GM18498 (cell line): ENCODE measurements around the gene USP10.

Source experiments
- ATAC-seq: cut with Tn5 transposase; IDR thresholded peaks from one replicate; pipeline ENCODE4 v1.9.1; 2021; ENCODE audit warnings: mild to moderate bottlenecking, moderate library complexity; ENCODE audit not compliant: unreplicated experiment

Gene USP10, protein sequence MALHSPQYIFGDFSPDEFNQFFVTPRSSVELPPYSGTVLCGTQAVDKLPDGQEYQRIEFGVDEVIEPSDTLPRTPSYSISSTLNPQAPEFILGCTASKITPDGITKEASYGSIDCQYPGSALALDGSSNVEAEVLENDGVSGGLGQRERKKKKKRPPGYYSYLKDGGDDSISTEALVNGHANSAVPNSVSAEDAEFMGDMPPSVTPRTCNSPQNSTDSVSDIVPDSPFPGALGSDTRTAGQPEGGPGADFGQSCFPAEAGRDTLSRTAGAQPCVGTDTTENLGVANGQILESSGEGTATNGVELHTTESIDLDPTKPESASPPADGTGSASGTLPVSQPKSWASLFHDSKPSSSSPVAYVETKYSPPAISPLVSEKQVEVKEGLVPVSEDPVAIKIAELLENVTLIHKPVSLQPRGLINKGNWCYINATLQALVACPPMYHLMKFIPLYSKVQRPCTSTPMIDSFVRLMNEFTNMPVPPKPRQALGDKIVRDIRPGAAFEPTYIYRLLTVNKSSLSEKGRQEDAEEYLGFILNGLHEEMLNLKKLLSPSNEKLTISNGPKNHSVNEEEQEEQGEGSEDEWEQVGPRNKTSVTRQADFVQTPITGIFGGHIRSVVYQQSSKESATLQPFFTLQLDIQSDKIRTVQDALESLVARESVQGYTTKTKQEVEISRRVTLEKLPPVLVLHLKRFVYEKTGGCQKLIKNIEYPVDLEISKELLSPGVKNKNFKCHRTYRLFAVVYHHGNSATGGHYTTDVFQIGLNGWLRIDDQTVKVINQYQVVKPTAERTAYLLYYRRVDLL

DNA sequence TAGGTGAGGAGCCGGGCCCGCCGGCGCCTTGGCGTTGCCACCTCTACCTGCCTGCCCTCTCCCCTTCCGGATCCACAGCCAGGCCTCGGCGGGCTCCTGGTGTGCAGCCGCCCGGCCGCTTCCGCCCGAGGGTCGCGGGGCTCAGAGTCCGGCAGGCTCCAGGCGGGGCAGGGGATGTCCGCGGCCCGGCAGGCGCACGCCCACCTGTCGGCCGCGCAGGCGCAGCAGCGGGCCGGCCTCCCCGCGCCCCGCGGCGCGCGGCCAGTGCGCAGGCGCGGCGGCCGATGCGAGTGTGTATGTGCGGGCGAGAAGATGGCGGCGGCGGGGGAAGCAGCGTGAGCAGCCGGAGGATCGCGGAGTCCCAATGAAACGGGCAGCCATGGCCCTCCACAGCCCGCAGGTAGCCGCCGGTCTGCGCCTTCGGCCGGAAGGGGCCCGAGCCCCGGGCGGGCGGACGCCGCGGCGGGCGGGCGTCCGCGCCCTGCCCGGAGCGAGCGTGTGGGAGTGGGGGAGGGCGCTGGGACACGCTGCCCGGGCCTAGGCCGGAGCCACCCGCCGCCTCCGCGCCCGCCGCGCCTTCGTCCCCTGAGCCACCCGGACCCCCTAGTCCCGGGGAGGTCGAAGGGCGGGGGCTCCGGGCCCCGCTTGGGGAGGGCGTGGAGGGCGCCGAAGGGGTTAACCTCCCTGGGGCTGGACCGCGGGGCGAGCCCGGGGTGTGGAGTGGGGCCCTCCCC lies at the start of gene USP10:
Gene USP10 (plus strand): TSS at position 289 of the 734 bp plus-strand sequence. CDS start 91 bp downstream, at position 380.
- ATAC-seq: peak; percentile 79

DNA sequence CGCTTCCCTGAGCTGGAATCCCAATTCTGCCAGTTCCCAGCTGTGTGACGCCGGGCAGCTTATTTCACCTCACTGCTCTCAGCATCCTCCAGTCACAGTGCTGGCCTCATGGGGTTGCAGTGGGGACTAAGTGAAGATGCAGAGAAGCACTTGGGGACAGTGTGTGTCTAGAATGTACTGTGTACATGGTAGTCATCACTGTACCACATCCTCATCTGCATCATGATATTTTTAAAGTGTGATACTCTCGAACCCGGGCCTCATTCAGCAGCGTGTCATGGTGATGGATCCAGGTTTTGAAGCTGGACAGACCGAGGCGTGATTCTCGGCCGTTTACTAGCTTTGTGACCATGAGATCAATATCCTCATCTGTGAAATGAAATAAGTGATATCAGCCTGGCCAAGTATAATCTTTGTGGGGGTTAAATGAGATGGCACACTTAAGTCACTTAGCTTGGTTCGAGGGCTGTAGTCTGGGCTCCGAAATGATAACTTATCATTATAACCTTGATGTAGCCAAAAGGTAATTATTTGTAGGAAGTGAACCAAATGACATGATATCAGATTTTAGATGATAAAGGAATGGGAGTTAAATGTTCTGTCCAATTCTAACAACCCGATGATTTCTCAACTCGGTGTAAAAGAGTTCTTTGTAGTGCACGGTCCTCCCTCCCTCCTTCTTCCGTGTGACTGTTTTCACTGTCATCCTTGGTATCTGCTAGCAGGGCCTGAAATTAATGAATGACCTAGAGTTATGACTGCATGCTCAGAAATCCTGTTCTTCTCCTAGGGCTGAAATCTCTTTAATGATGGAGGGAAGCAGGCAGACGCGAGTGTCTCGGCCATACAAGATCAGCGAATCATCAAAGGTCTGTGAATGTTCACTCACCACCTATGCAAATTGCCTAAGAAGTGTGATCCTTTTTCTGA lies 49.5 kb upstream of the USP10 start:
- no peak for ATAC-seq

DNA sequence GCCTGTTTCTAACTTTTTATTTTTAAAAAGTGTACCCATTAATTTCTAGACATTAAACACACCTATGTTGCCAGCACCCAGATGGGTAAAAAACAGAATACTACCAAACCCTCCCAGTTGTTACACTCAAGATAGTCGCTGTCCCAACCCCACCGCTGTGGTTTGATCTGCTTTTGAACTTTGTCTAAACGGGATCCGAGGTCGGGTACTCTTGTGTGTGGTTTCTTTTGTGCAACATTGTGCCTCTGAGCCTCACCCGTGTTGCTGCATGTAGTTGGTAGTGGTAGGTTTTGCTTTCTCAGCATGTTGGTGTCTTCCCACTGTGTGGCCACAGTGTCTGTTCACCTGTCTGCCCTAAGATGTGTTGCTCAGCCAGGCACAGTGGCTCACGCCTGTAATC lies 47.2 kb upstream of the USP10 start:
- ATAC-seq: no peak

DNA sequence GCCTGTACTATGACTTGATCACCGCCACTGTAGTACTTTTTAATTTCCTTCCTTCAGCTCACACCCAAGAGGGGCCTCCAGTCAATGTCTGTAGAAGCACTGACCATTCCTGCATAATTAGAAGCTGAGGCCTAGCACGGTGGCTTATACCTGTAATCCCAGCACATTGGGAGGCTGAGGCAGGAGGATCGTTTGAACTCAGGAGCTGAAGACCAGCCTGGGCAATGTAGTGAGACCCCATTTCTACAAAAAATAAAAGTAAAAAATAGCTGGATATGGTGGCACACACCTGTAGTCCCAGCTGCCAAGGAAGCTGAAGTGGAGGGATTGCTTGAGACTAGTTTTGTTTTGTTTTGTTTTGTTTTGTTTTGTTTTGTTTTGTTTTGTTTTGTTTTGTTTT lies 45.6 kb upstream of the USP10 start:
- ATAC-seq: no peak

DNA sequence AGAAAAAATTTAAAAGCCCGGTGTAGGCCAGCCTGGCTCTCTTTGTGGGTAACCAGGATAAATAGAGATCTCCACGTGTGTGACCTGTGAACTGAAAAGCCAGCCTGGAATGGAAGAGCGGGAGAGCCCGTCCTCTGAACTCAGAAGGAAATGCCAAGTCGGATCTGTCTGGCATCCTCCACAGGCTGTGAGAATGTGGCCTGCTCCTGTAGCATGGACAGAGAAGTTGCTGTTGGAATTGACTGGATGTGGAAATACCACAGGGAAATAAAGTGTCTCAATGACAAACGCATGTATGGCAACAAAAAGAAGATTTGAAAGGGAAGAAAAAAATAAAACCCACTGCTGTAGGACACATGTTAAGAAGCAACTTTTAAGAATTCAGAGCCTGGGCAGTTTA lies 44.8 kb upstream of the USP10 start:
- no peak for ATAC-seq

DNA sequence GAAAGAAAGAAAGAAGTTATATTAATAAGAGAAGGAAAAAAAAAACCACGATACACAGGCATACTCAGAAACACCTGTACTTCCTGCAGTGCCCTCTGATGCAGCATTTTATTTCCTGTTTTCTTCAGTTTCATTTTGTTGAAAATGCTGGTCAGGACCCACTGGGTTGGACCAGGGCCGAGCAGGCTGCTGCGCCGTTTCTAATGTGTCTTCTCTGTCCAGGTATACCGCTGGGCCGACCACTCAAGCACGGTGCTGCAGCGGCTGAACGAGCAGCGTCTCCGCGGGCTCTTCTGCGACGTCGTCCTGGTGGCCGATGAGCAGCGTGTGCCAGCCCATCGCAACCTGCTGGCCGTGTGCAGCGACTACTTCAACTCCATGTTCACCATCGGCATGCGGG lies 43.2 kb upstream of the USP10 start:
- ATAC-seq: no peak

DNA sequence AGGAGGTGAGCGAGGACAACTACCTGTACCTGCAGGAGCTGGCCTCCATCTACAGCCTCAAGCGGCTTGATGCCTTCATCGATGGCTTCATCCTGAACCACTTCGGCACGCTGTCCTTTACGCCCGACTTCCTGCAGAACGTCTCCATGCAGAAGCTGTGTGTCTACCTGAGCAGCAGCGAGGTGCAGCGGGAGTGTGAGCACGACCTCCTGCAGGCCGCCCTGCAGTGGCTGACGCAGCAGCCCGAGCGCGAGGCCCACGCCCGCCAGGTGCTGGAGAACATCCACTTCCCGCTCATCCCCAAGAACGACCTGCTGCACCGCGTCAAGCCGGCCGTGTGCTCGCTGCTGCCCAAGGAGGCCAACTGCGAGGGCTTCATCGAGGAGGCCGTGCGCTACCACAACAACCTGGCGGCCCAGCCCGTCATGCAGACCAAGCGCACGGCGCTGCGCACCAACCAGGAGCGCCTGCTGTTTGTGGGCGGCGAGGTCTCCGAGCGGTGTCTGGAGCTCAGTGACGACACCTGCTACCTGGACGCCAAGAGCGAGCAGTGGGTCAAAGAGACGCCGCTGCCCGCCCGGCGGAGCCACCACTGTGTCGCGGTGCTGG lies 42.5 kb upstream of the USP10 start:
- no peak for ATAC-seq

DNA sequence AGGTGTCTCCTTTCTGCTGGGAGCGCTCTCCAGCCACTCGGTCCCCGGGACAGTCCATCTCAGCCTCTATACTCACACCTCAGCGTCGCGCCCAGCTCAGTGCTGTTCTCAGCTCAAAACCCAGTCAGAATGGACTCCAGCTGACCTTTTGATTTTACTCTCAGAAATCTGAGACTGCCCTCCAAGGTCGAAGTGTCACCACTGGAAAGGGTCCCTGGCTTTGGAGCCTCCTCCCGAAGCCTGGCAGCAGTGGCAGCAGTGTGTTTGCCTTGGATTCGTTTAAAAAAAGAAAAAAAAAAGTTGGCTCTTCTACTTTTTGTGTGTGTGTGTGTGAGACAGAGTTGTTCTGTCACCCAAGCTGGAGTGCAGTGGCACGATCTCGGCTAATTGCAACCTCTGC lies 41.1 kb upstream of the USP10 start:
- no peak for ATAC-seq

DNA sequence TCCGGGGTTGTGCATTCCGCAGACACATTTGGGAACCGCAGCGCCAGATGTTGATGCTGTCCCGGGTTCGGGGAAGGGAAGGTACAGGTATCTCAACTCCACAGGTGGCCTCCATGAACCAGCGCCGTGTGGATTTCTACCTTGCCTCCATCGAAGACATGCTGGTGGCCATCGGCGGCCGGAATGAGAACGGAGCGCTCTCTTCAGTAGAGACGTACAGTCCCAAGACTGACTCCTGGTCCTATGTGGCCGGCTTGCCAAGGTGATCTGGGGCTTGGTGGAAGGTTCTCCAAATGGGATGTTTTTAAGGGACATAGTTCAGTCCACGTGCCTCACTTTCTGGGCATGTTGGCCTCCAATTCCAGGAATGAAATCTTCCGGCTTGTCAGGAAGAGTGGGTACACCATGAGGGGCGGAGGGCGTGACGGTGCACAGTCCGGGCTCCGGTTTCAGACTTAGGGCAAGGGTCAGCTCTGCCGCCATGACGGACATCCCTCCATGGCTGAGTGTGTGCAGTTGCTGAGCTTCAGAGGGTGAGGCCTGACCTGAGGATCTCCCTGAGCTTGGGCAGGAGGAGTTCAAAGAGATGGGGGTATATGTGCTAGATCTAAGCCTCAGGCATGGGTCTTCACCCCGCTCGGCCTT lies 40.0 kb upstream of the USP10 start:
- no peak for ATAC-seq

DNA sequence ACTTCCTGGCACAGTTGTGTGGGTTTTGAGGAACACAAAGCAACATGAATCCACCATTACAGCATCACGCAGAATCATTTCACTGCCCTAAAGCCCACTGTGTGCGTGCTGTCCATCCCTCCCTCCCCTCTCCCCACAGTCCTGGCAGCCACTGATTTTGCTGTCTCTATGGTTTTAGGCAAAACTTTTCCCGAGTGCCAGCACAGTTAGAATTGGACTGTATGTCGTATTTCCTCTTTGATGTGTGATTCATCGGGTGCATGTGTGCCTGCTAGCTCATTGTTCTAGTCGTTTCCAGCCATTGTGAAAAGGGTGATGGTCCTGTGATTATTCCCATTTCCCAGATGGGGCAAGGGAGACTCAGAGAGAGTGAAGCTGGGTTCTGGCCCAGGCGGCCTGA lies 38.8 kb upstream of the USP10 start:
- no peak for ATAC-seq

DNA sequence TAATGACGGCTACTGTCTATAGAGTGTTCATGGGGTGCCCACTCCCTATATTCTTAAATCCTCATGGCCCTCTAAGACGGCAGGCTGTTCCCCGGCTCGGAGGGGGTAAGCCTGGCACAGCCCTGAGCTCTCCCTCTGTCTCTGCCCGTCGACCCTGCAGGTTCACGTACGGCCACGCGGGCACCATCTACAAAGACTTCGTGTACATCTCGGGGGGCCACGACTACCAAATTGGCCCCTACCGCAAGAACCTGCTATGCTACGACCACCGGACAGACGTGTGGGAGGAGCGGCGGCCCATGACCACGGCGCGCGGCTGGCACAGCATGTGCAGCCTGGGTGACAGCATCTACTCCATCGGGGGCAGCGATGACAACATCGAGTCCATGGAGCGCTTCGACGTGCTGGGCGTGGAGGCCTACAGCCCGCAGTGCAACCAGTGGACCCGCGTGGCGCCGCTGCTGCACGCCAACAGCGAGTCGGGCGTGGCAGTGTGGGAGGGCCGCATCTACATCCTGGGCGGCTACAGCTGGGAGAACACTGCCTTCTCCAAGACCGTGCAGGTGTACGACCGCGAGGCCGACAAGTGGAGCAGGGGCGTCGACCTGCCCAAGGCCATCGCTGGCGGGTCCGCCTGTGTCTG lies 38.3 kb upstream of the USP10 start:
- no peak for ATAC-seq

DNA sequence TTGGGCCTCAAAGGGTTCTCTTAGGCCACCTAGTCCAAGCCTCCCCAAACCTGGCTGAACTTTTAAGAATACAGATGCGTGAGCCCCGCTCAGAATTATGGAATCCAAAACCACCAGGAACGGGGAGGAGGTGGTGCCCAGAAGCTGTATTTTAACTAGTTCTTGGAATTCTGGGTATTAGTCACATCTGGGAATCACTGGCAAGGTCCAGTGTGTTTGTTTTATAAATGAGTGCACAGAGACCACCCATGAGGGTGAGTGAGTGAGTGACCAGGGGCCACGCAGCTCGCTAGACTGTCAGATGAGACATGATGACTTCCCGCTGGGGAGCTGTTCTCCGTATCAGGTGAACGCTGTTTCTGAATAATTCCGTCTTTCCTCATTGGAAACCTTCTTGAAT lies 37.3 kb upstream of the USP10 start:
- ATAC-seq: no peak

DNA sequence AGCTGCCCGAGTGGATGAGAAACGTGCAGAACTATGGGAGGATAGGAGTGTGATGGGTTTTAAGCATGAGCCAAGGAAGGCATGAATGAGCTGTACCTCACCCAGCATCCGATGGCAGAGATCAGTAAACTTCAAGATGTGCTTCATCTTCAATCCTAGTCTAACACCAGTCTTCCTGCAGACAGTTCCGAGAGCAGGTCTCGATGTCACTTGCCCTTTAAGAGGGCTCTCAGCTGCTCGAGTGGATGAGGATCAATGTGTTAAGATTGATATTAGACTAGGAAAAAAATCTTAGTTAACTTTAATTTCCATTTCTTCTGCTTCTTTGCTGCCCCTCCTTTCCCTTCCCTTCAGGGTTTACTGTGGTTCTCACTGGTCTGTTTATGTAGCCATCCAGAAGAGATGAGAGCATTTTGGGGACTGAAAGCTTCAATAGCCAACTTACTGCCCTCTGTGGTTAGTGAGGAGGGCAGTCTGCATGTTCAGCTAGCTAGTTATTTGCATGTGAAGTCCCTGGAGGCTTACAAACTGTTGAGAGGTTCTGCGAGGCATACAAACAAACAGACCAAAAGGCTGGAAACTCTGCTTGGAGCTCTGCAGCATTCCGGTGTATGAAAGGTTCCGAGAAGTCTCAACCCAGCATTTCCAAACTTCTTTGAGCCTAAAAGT lies 36.2 kb upstream of the USP10 start:
- peak; percentile 81 for ATAC-seq

DNA sequence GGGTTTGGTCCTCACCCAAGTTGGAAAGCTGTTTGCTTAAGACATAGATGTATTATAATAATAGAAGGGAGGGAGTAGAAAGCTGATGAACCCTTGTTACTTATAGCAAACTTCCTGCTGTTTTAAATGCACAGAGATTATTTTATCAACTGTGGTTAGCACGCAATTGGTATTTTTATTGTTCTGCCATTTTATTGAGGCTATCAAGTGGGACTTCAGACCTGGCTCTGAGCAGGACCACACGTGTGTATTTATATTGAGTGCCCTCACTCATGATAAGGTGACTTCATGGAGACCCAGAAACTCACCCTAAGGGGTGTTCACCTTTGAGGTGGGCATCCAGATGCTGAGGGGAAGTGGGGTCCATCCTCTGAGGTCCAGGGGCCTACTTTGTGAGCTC lies 34.4 kb upstream of the USP10 start:
- ATAC-seq: no peak

DNA sequence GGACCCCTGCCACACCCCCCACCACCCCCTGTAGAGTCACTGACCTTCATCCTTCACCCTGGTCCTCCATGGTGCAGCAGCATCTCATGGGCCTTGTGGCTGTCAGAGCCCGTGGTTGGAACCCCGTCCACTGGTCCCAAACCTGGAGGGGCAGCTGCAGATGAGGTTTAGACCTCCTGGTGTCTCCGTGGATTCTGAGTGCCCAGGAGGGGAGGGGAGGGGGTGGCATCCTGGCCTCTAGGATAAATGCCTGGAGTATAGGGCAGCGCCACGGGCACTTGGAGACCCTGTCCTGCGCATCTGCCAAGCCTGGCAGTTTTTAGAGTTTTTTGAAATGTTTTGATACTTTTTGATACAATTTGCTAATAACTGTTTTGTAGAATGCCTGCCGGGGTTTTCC lies 34.0 kb upstream of the USP10 start:
- ATAC-seq: no peak

DNA sequence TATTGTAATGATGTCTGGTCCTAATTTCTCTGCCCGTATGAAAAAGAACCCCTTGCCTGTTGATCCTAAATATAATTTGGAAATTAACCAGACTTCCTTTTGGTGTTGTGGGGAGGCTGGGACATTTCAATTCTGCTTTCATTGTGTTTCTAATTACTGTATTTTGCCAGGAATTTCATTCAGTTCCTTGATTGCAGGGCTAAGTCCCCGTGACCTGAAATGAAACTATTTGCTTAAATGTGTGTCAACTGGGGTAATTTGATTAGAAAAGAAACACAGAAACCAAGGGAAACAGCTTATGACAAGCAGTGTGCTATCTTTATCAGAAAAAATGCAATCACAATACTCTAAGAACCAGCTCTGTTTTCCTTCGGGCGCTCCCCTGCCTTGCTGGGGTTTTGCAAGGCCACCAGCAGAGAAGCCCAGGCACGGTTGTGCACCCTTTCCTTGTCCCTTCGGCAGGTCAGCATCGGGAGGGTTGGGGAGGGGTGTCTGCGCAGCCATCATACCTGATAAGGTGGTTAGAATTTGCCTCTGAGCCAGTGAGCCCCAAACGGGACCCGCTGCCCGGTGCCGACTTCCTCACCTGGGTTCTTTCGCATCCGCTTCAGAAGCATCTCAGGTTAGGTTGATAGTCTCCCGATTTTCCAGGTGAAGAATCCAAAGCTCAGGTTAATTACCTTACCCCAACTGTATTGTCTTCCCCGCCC lies 32.0 kb upstream of the USP10 start:
- no peak for ATAC-seq

DNA sequence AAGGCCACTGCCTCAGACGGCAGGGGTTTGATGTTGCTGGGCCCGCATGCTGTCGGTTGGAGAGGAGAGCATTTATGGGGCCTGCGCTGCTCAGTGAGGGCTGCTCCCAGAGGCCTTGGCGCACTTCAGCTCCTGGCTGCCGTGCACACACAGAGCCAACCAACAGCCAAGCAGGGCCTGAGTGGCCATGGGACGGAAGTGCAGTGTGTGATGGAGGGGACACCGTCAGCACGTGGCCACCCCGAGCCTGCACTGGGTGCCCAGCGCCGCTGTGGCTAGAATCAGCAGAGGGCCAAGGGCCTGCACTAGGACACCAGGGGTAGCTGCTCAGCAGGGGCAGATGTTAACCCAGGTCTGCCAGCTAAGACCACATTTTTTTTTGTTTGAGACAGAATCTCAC lies 29.7 kb upstream of the USP10 start:
- no peak for ATAC-seq
